Measurements from ENCODE around the gene TCN2.

TCN2 gene

GRCh38 chr22:30667494-30668385, 60.8 kb downstream of the TCN2 start, which contains the start of gene DUSP18 (continued):
- TF ChIP-seq ZNF221 (tag by site-specific recombination; IDR thresholded peaks at IDR 0.05; ENCODE audit: borderline replicate concordance) (no peak), ZSCAN18 (tag by site-specific recombination; IDR thresholded peaks at IDR 0.05) (no peak), ZNF792 (tag by site-specific recombination; IDR thresholded peaks at IDR 0.05) (no peak), ZNF510 (tag by site-specific recombination; IDR thresholded peaks at IDR 0.05; ENCODE audit: insufficient replicate concordance) (no peak), ZBTB8A (tag by site-specific recombination; IDR thresholded peaks at IDR 0.05) (peak; percentile 94), REPIN1 (tag by site-specific recombination; IDR thresholded peaks at IDR 0.05; ENCODE audit: low read depth) (no peak), GLIS1 (tag by site-specific recombination; IDR thresholded peaks at IDR 0.05) (peak; percentile 59), ZNF169 (tag by site-specific recombination; IDR thresholded peaks at IDR 0.05) (no peak), BCL6B (tag by site-specific recombination; IDR thresholded peaks at IDR 0.05) (no peak), ZSCAN16 (tag by site-specific recombination; IDR thresholded peaks at IDR 0.05) (no peak), ZNF624 (tag by site-specific recombination; IDR thresholded peaks at IDR 0.05) (no peak), ZNF704 (tag by site-specific recombination; IDR thresholded peaks at IDR 0.05) (no peak), ZBTB49 (tag by site-specific recombination; IDR thresholded peaks at IDR 0.05; ENCODE audit: low read depth) (no peak), ZNF521 (tag by site-specific recombination; IDR thresholded peaks at IDR 0.05) (no peak), ZNF76 (tag by site-specific recombination; IDR thresholded peaks at IDR 0.05; ENCODE audit: borderline replicate concordance, low read depth) (peak; percentile 16; the same call in 1 of the 2 replicates), ZSCAN23 (tag by site-specific recombination; IDR thresholded peaks at IDR 0.05) (no peak), ZNF549 (tag by site-specific recombination; IDR thresholded peaks at IDR 0.05) (no peak), ZNF280C (tag by site-specific recombination; IDR thresholded peaks at IDR 0.05) (no peak), ZFP3 (tag by site-specific recombination; IDR thresholded peaks at IDR 0.05; ENCODE audit: low read depth) (no peak), SP7 (tag by site-specific recombination; IDR thresholded peaks at IDR 0.05) (peak; percentile 70), ZNF560 (tag by site-specific recombination; IDR thresholded peaks at IDR 0.05; ENCODE audit: borderline replicate concordance) (no peak), FEZF1 (tag by site-specific recombination; IDR thresholded peaks at IDR 0.05) (no peak), ZNF10 (tag by site-specific recombination; IDR thresholded peaks at IDR 0.05) (no peak), ZNF302 (tag by site-specific recombination; IDR thresholded peaks at IDR 0.05; ENCODE audit: low read depth) (no peak), ZNF558 (tag by site-specific recombination; IDR thresholded peaks at IDR 0.05) (no peak), TSHZ1 (tag by site-specific recombination; IDR thresholded peaks at IDR 0.05; ENCODE audit: borderline replicate concordance) (no peak), ZNF140 (tag by site-specific recombination; IDR thresholded peaks at IDR 0.05) (no peak), RBAK (tag by site-specific recombination; IDR thresholded peaks at IDR 0.05) (no peak)
